K562 (cell line): ENCODE results near the gene ANKRD24. TPM values are rescaled to one million over a fixed set of nuclear protein-coding genes. Genes with fewer than 3 reads are reported as not detected.

Experiments used
- BACH1 ChIP-seq: fragments of 200-800 bp; sonication (Bioruptor generic); IDR thresholded peaks from 2 replicates; pipeline ENCODE4 v1.6.1; 2016; ENCODE audit warnings: missing genetic modification characterization, missing compliant biosample characterization
- CC2D1A ChIP-seq: fragments of 450-650 bp; IDR thresholded peaks from 2 replicates; pipeline ENCODE4 v1.6.1; 2017; ENCODE audit warnings: mild to moderate bottlenecking
- CREM ChIP-seq: IDR thresholded peaks from 2 replicates; pipeline ENCODE4 v1.6.1; 2014; ENCODE audit warnings: antibody characterized with exemption, low read depth
- DIDO1 ChIP-seq: fragments of 450-650 bp; IDR thresholded peaks from 2 replicates; pipeline ENCODE4 v1.6.1; 2016; ENCODE audit warnings: low read depth, missing biosample characterization, missing genetic modification characterization
- DNMT1 ChIP-seq: fragments of 450-650 bp; IDR thresholded peaks from 2 replicates; pipeline ENCODE4 v1.6.1; 2016; ENCODE audit warnings: antibody characterized with exemption, mild to moderate bottlenecking
- ELF4 ChIP-seq: fragments of 450-650 bp; formaldehyde crosslinking; IDR thresholded peaks from 2 replicates; pipeline ENCODE4 v1.4.0; 2022; ENCODE audit warnings: missing genetic modification characterization
- ETV6 ChIP-seq, 3 experiments: fragments of 150-350 bp in 1 of 3; sonication (generic) in 1 of 3; formaldehyde crosslinking in 1 of 3; IDR thresholded peaks; 2 replicates each; pipeline versions ENCODE4 v1.6.1 to v1.8.0; 2014 to 2022; ENCODE audit warnings: borderline replicate concordance in 2 of 3, low read depth in 2 of 3, antibody characterized with exemption in 1 of 3, low read length in 1 of 3, mild to moderate bottlenecking in 1 of 3, missing genetic modification reagents in 1 of 3
- KLF16 ChIP-seq: IDR thresholded peaks from 2 replicates; pipeline ENCODE4 v1.6.1; 2016; ENCODE audit warnings: antibody characterized with exemption
- LARP7 ChIP-seq: fragments of 450-650 bp; IDR thresholded peaks from 2 replicates; pipeline ENCODE4 v1.6.1; 2016
- MTA3 ChIP-seq: fragments of 450-650 bp; formaldehyde crosslinking; IDR thresholded peaks from 2 replicates; pipeline ENCODE4 v1.6.1; 2017; ENCODE audit warnings: mild to moderate bottlenecking, borderline replicate concordance
- OTX1 ChIP-seq: fragments of 450-650 bp; formaldehyde crosslinking; IDR thresholded peaks from 2 replicates; pipeline ENCODE4 v1.4.0; 2022; ENCODE audit warnings: mild to moderate bottlenecking
- PHB2 ChIP-seq: fragments of 450-650 bp; IDR thresholded peaks from 2 replicates; pipeline ENCODE4 v1.6.1; 2017; ENCODE audit warnings: low read depth
- PHTF2 ChIP-seq: fragments of 250-450 bp; sonication (Bioruptor Pico); IDR thresholded peaks from 2 replicates; pipeline ENCODE4 v1.5.0; 2021; ENCODE audit warnings: mild to moderate bottlenecking
- RHOXF2B ChIP-seq: fragments of 250-450 bp; sonication (Bioruptor Pico); conservative IDR thresholded peaks from 2 replicates; pipeline ENCODE4 v1.5.1; 2021
- SMARCA4 ChIP-seq: fragments of 450-650 bp; IDR thresholded peaks from 2 replicates; pipeline ENCODE4 v1.6.1; 2016
- TEAD1 ChIP-seq, 2 experiments: fragments of 450-650 bp in 1 of 2; sonication (generic) in 1 of 2; formaldehyde crosslinking; IDR thresholded peaks; 2 replicates each; pipeline versions ENCODE4 v1.4.0 to v1.8.0; 2020 to 2022; ENCODE audit warnings: mild to moderate bottlenecking in 2 of 2, missing genetic modification reagents in 1 of 2
- TRIM28 ChIP-seq: fragments of 450-650 bp; IDR thresholded peaks from 2 replicates; pipeline ENCODE4 v1.6.1; 2017
- WHSC1 ChIP-seq: IDR thresholded peaks from one replicate; pipeline ENCODE4 v1.6.1; 2012; ENCODE audit warnings: low read length, control low read depth, inconsistent platforms
- ZFP1 ChIP-seq: fragments of 450-650 bp; formaldehyde crosslinking; IDR thresholded peaks from 2 replicates; pipeline ENCODE4 v1.4.0; 2020; ENCODE audit warnings: mild to moderate bottlenecking, mixed read lengths
- ZNF134 ChIP-seq: fragments of 250-450 bp; sonication (Bioruptor Pico); conservative IDR thresholded peaks from 2 replicates; pipeline ENCODE4 v1.4.0; 2020
- ZNF324 ChIP-seq: fragments of 250-450 bp; sonication (Bioruptor Pico); IDR thresholded peaks from 2 replicates; pipeline ENCODE4 v1.4.0; 2020; ENCODE audit warnings: mild to moderate bottlenecking
- ZNF583 ChIP-seq: fragments of 250-450 bp; sonication (Bioruptor Pico); IDR thresholded peaks from 2 replicates; pipeline ENCODE4 v1.4.0; 2020
- polyA plus RNA-seq, 8 experiments: library from polyadenylated mRNA; depleted of rRNA in 4 of 8; stranded (reverse) in 5 of 8; unstranded in 3 of 8; fragments of >200 nt; fragmentation: Nextera tagmentation in 2 of 8; fragmentation: Illumina TruSeq in 1 of 8; extraction: Ambion mirVana in 2 of 8; extraction: Trizol in 1 of 8; gene quantifications; 2 replicates each; pipeline versions ENCODE4 v1.2.1 to v1.2.3, GENCODE V29; 2011 to 2014; ENCODE audit warnings: inconsistent platforms in 1 of 8, missing spikeins in 1 of 8
- total RNA-seq, 7 experiments: library from RNA; depleted of rRNA in 6 of 7; stranded (reverse); fragments of >200 nt in 6 of 7; fragmentation: Illumina TruSeq in 2 of 7; extraction: Trizol in 2 of 7; gene quantifications; 2 replicates each; pipeline versions ENCODE4 v1.2.1 to v1.2.3, GENCODE V29; 2011 to 2021; ENCODE audit warnings: low replicate concordance in 1 of 7
- TF ChIP-seq, protein P1 (sequence below), 2 experiments: IDR thresholded peaks; 2 replicates each; pipeline ENCODE4 v1.6.1; 2012; ENCODE audit warnings: improper control_type of control experiment in 2 of 2, low read depth in 2 of 2, low read length in 2 of 2, borderline replicate concordance in 1 of 2
- TF ChIP-seq, protein P2 (sequence below): sonication (generic); formaldehyde crosslinking; IDR thresholded peaks from 2 replicates; pipeline ENCODE4 v1.9.0; 2022; ENCODE audit warnings: mild to moderate bottlenecking, missing genetic modification reagents
- TF ChIP-seq, protein P3 (sequence below): fragments of 250-450 bp; sonication (Bioruptor Pico); IDR thresholded peaks from 2 replicates; pipeline ENCODE4 v1.8.0; 2022; ENCODE audit warnings: moderate library complexity, mild to moderate bottlenecking, inconsistent platforms
- TF ChIP-seq, protein P4 (sequence below): fragments of 250-450 bp; sonication (Bioruptor Pico); IDR thresholded peaks from 2 replicates; pipeline ENCODE4 v1.4.0; 2020

The ANKRD24 gene
- total and polyA plus RNA-seq, 9 of the 15 experiments (the other 6 are each of a cell fraction or from before 2014, with no cell fraction given): 0.07 to 0.12 (median 0.09) TPM; not detected in 5

DNA sequence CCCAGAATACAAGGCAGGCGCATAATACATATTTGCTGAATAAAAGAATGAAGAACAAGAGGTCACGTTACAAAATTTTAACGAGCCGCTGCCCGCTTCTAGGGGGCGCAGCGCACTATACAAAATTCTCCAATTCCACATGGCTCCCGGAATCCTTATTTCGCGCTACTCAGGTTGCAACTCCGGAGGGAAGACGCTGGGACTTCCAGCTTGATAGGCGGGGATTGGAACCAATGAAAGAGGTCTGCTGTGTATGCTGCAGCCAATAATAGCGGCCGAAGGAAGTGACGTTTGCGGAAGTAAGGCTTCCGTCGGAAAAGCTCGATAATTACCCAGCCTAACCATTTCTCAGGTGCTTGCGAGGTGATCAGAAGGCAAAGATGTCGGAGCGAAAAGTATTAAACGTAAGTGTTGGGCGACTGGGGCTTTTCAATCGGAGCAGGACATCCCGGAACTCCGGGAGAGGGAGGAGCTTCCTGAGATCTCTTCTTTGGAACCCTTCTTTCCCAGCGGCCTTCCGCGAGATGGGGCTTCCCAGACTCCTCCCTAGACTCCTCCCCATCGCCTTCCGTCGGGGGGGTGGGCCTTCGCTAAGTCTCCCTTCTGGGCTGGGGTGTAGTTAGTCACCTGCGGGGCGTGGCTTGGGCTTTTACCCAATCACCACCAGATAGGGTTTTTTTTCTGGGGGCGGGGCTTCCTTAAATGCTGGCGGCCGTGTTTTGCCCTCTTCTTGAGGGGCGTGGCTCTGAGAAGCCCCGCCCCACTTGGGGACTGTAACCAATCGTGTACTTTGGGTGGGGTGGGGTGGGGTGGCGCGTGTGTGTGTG lies 64.5 kb downstream of the ANKRD24 start, which contains the start of gene YJU2 (continued):
- TF ChIP-seq, protein P1, sequence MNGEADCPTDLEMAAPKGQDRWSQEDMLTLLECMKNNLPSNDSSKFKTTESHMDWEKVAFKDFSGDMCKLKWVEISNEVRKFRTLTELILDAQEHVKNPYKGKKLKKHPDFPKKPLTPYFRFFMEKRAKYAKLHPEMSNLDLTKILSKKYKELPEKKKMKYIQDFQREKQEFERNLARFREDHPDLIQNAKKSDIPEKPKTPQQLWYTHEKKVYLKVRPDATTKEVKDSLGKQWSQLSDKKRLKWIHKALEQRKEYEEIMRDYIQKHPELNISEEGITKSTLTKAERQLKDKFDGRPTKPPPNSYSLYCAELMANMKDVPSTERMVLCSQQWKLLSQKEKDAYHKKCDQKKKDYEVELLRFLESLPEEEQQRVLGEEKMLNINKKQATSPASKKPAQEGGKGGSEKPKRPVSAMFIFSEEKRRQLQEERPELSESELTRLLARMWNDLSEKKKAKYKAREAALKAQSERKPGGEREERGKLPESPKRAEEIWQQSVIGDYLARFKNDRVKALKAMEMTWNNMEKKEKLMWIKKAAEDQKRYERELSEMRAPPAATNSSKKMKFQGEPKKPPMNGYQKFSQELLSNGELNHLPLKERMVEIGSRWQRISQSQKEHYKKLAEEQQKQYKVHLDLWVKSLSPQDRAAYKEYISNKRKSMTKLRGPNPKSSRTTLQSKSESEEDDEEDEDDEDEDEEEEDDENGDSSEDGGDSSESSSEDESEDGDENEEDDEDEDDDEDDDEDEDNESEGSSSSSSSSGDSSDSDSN (IDR thresholded peaks at IDR 0.05; ENCODE audit: borderline replicate concordance in 1 of 2, low read depth in 2 of 2, low read length in 2 of 2): peak in 1 of 2 experiments; percentile 48; a peak in 1 of 4 replicates
- TF ChIP-seq ZNF324 (CRISPR knock-in tag) (0 out of 2 replicates have a peak, but pooled peaks have one; percentile 26), OTX1 (CRISPR knock-in tag) (0 out of 2 replicates have a peak, but pooled peaks have one; percentile 42), CC2D1A (0 out of 2 replicates have a peak, but pooled peaks have one; percentile 75), RHOXF2B (CRISPR knock-in tag) (no peak), WHSC1 (no peak), LARP7 (no peak), BACH1 (tag) (no peak), KLF16 (no peak), ETV6 (IDR thresholded peaks at IDR 0.05; ENCODE audit: borderline replicate concordance in 1 of 2, low read depth in 2 of 2, low read length in 1 of 2) (no peak), ETV6 (CRISPR knock-in tag; IDR thresholded peaks at IDR 0.05; ENCODE audit: borderline replicate concordance) (no peak), ZNF583 (CRISPR knock-in tag) (0 out of 2 replicates have a peak, but pooled peaks have one; percentile 53), ZFP1 (CRISPR knock-in tag) (no peak), TRIM28 (0 out of 2 replicates have a peak, but pooled peaks have one; percentile 65), ELF4 (CRISPR knock-in tag) (peak; percentile 92), DNMT1 (no peak), TEAD1 (CRISPR knock-in tag; IDR thresholded peaks at IDR 0.05) (peak in 1 of 2 experiments; percentile 90; a peak in 1 of 4 replicates), ZNF134 (CRISPR knock-in tag) (no peak; the same call in 1 of the 2 replicates), MTA3 (peak; percentile 77; the same call in 1 of the 2 replicates), PHTF2 (CRISPR knock-in tag) (no peak), CREM (peak; percentile 97), SMARCA4 (0 out of 2 replicates have a peak, but pooled peaks have one; percentile 35), PHB2 (no peak), DIDO1 (tag) (peak; percentile 98)
- TF ChIP-seq, protein P2, sequence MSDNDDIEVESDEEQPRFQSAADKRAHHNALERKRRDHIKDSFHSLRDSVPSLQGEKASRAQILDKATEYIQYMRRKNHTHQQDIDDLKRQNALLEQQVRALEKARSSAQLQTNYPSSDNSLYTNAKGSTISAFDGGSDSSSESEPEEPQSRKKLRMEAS (CRISPR knock-in tag): peak; percentile 74; the same call in 1 of the 2 replicates
- TF ChIP-seq, protein P3, sequence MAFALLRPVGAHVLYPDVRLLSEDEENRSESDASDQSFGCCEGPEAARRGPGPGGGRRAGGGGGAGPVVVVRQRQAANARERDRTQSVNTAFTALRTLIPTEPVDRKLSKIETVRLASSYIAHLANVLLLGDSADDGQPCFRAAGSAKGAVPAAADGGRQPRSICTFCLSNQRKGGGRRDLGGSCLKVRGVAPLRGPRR (CRISPR knock-in tag): no peak
- TF ChIP-seq, protein P4, sequence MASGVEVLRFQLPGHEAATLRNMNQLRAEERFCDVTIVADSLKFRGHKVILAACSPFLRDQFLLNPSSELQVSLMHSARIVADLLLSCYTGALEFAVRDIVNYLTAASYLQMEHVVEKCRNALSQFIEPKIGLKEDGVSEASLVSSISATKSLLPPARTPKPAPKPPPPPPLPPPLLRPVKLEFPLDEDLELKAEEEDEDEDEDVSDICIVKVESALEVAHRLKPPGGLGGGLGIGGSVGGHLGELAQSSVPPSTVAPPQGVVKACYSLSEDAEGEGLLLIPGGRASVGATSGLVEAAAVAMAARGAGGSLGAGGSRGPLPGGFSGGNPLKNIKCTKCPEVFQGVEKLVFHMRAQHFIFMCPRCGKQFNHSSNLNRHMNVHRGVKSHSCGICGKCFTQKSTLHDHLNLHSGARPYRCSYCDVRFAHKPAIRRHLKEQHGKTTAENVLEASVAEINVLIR (CRISPR knock-in tag): peak; percentile 98
